Hindlimb muscle (tissue), 1 donor: ENCODE results near the gene ITIH5. TPM values are rescaled to one million over a fixed set of nuclear protein-coding genes. Genes with fewer than 3 reads are reported as not detected.

Experiments
- DNase-seq: peaks from one replicate; pipeline ENCODE4 v3.0.0-alpha.2; 2013
- polyA plus RNA-seq: library from polyadenylated mRNA; unstranded; fragments of 120-200 nt; gene quantifications from one replicate; pipeline ENCODE4 v1.2.1, GENCODE V29; 2013; ENCODE audit not compliant: insufficient read length

The ITIH5 gene
- polyA plus RNA-seq, 1 donor = 42.2 TPM

- DNase-seq = no peak
Measured at GRCh38 chr10:7626283-7626682, 40.5 kb downstream of the ITIH5 start.

GRCh38 chr10:7625836-7626235 lies 40.9 kb downstream of the ITIH5 start:
- DNase-seq = no peak

- no peak for DNase-seq
Measured at GRCh38 chr10:7625009-7625408, 41.8 kb downstream of the ITIH5 start.

GRCh38 chr10:7622969-7623368 lies 43.8 kb downstream of the ITIH5 start:
- no peak for DNase-seq

GRCh38 chr10:7618461-7618860 lies 48.3 kb downstream of the ITIH5 start:
- no peak for DNase-seq

GRCh38 chr10:7611909-7612308 lies 54.9 kb downstream of the ITIH5 start:
- no peak for DNase-seq

GRCh38 chr10:7610651-7611389 lies 55.9 kb downstream of the ITIH5 start:
- DNase-seq = peak; percentile 79

GRCh38 chr10:7610026-7610425 lies 56.7 kb downstream of the ITIH5 start:
- no peak for DNase-seq

GRCh38 chr10:7609556-7609955 lies 57.2 kb downstream of the ITIH5 start:
- DNase-seq = no peak

- DNase-seq = no peak
Measured at GRCh38 chr10:7608001-7608400, 58.8 kb downstream of the ITIH5 start.

- DNase-seq = no peak
Measured at GRCh38 chr10:7606951-7607404, 59.8 kb downstream of the ITIH5 start.

GRCh38 chr10:7605565-7606295 lies 61.0 kb downstream of the ITIH5 start:
- no peak for DNase-seq

- no peak for DNase-seq
Measured at GRCh38 chr10:7601023-7601656, 65.6 kb downstream of the ITIH5 start.

- DNase-seq = no peak
Measured at GRCh38 chr10:7598771-7599170, 68.0 kb downstream of the ITIH5 start.

- DNase-seq = no peak
Measured at GRCh38 chr10:7596356-7596755, 70.4 kb downstream of the ITIH5 start.

- DNase-seq = no peak
Measured at GRCh38 chr10:7593905-7594304, 72.9 kb downstream of the ITIH5 start.

- no peak for DNase-seq
Measured at GRCh38 chr10:7593063-7593462, 73.7 kb downstream of the ITIH5 start.

GRCh38 chr10:7592627-7593026 lies 74.1 kb downstream of the ITIH5 start:
- DNase-seq = no peak

- DNase-seq = no peak
Measured at GRCh38 chr10:7590271-7590670, 76.5 kb downstream of the ITIH5 start.

- no peak for DNase-seq
Measured at GRCh38 chr10:7589748-7590147, 77.0 kb downstream of the ITIH5 start.

GRCh38 chr10:7587865-7588188 lies 78.9 kb downstream of the ITIH5 start:
- DNase-seq = no peak

GRCh38 chr10:7587168-7587864 lies 79.5 kb downstream of the ITIH5 start:
- no peak for DNase-seq

GRCh38 chr10:7585228-7585627 lies 81.5 kb downstream of the ITIH5 start:
- DNase-seq = no peak
